GM18505 (cell line): ENCODE data around the gene JMJD4.

Experiments used
- ATAC-seq: cut with Tn5 transposase; IDR thresholded peaks from one replicate; pipeline ENCODE4 v1.9.1; 2021; ENCODE audit not compliant: unreplicated experiment
- POLR2A ChIP-seq: IDR thresholded peaks from 4 replicates; pipeline ENCODE4 v1.6.1; 2011; ENCODE audit warnings: borderline replicate concordance; ENCODE audit not compliant: insufficient read depth, insufficient read length; ENCODE audit errors: extremely low read depth

Gene JMJD4

DNA sequence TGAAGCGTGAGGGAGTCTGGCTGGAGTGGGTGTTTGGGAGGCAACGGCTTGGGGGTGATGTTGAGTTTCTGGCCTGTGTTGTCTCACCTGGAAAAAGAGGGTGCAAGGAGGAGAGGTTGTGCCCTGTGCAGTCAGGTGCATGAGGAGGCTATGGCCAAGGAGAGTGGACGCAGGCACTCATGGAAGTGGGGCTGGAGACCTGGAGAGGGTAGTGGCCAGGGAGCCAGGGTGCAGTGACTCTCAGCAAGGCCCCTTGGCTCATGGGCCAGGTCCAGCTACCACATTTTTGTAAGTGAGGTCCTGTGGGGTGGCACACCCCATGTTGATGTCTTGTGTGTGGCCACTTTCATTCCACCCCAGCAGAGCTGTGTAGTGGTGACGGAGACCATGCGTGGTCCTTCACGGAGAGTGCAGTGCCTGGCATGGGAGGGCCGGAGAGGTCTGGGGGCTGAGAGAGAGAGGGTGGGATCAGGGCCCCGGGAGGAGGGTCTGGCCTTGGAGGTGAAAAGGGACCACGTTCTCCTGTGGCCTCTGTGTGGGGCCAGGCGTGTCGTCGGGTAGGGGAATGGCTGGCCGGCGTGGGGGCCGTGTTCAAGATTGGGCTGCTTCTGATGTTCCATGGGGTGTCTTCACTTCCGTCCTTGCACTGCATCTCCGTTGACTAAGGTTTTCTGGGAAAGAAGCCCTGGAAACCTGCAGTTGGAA is 6.2 kb upstream of the JMJD4 start:
- TF ChIP-seq POLR2A, result no peak
- no peak for ATAC-seq

DNA sequence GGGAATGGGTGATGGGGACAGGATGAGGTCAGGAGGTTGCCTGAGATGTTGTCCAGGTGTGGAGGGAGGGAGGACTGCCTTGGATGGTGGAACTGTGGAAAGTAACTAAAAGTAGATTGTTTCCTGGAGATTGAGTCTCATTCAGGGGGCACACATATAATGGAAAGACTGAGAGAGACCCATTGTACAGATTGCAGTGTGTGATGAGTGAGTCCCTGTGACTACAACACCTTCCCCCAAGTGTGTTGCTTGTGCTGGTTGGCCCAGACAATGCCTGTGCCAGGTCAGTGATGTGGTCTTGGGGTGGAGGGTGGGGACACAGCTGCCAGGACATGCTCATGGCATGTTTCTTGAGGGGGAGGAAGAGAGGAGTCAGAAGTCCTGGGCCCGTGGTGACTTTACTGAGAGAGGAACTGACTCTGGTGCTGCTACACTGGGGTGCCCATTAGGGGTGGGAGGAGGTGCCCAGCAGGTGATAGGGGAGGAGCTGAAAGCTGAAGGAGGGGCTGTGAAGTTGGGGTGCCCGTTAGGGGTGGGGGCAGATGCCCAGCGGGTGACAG is 5.4 kb upstream of the JMJD4 start:
- ATAC-seq, result no peak
- TF ChIP-seq POLR2A, result no peak

DNA sequence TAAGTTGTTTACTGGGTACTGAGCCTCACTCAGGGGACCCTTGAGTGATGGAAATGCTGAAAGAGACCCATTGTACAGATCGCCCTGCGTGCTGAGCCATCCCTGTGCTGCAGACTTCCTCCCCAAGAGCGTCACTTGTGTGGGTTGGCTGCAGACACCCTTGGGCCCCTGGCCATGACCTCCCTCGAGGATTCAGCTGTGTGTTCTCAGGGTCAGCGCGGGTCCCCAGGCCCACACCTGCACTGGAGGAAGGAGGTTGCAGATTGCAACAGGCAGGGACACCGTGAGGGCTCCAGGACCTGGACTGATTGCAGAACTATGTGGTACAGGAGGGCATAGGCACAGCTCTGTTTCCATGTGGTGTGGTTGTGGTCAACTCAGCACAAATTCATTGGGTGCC is 4.5 kb upstream of the JMJD4 start:
- TF ChIP-seq POLR2A, result no peak
- no peak for ATAC-seq

DNA sequence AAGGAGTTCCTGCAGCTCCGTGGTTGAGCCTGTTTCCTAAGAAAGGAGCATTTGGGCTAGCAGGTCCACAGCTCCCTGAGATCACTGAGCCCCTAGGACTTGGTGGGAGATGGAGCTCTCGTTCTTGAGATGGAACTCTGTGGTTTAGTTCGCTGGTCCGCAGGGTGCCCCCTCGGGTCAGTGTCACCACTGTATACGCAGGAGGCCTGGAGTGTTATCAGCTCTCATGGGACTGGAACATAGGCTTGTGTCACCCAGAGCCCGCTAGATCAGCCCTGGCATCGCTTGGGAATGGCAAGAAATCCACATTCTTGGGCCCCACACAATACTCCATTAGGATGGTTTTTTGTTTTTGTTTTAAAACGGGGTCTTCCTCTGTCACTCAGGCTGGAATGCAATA is 3.7 kb upstream of the JMJD4 start:
- no peak for ATAC-seq
- TF ChIP-seq POLR2A, result no peak

DNA sequence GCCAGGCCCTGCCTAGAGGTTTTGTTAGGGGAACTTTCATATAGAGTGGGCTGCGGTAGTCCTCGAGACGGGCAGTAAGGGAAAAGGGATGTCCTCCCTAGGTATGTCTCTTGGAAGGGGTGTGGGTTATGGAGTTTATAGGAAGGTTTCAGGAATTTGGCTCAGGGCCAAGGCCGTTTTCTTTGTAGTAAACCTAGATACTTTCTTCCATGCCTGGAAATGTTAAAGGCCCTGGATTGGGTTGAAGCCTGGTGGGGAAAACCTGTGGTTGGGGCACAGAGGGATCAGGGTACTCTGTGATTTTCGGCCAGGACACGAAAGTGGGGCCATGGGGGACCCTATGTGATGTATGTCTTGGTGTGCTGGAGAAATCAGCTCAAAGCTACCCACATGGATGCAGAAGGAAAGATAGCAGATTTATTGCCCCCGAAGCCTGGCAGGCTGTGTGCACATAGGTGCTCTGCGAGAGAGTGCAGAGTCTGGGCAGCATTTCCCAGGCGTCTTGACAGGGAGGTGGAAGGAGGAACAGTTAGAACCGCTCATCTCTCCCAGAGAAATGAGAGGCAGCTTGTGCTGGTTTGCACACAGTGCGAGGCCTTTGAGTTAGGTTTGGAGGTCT is 1.8 kb upstream of the JMJD4 start:
- no peak for ATAC-seq
- no peak for TF ChIP-seq POLR2A

DNA sequence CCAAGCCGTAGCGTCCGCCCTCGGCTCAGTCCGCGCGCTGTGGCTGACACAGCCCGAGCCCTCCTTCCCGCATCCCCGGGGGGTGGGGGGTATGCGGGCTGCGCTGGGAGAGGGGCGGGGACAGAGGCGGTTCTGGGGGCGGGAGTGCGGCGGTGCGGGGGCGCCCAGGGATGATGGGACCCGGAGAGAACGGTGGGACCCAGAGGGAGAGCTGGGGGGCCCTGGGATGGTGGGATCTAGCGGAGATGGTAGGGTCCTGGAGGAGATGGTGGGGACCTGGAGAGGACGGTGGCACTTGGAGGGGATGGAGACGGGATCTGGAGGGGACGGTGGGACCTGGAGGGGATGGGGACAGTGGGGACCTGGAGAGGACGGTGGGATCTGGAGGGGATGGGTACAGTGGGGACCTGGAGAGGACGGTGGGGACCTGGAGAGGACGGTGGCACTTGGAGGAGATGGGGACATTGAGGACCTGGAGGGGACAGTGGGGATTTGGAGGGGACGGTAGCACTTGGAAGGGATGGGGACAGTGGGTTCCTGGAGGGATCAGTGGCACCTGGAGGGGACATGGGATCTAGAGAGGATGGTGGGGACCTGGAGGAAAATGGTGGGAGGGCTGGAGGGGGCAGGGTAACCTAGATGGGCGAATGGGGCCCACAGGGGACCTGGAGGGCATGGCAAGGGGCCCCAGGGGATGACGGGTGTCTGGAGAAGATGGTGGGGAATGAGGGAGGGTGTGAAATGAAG is 610 bp upstream of the JMJD4 start:
- no peak for TF ChIP-seq POLR2A
- ATAC-seq, result no peak

DNA sequence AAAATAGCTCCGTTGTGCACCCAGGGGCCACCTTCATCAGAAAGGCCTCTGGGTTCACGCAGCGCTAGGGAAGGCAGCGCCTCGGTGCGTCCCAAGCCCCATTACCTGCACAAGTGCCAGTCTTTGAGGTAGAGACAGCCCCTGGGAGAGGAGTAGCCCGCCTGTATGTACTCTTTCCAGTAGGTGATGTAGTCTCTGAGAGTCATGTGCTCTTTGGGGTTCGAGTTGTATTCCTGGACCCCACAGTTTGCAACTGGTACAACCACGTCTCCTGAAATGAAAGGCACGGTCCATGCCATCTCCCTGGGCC is 601 bp downstream of the JMJD4 start:
- ATAC-seq, result no peak
- TF ChIP-seq POLR2A, result no peak

DNA sequence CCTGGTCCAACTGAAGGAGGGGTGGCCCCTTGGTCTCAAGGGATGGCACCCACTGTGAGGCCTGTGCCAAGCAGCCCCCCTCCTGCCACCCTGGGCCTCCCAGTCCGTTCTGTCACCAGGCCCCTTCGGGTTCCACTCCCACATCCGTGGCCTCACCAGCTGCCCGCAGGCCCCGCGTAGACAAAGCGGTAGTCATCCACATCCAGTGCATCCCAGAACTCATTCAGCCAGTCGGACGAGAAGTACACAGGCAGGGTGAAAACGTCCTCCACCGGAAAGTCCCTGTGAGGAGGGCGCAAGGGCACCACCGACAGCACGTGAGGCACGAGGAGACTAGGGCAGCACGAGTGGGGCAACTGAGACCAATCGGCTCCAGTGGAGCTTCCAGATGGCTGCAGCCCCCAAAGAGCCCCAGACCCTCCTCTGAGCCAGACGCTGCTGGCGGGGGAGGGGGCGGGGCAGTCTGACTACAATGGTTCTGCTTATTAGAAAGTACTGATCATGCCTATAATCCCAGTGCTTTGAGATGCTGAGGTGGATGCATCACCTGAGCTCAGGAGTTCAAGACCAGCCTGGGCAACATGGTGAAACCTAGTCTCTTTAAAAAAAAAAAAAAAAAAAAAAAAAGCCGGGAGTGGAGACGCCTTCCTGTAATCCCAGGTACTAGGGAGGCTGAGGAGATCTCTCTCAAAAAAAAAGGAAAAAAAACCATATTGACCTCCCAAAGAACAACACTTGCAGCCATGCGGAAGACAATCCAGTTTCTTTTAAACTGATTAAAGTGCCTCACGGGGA is 1.2 kb downstream of the JMJD4 start:
- ATAC-seq, result no peak
- no peak for TF ChIP-seq POLR2A

DNA sequence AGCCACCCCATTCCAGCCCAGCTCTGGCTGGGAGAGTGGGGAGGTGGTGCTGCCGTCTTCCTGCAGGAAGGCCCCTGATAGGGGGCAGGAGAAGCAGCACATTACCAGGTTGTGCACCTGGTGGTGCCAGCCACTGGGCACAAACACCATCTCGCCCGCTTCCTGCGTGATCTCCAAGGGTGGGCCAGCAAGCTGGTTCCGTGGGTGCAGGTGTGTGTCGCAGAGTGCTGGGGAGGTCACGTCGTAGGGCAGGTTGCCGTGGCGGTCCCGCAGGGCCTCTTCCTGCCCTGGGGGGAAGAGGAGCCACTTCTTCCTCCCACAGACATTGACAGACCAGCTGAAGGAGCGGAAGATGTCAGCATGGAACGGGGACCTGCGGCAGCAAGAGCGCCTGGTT is 1.8 kb downstream of the JMJD4 start:
- no peak for ATAC-seq
- TF ChIP-seq POLR2A, result no peak

DNA sequence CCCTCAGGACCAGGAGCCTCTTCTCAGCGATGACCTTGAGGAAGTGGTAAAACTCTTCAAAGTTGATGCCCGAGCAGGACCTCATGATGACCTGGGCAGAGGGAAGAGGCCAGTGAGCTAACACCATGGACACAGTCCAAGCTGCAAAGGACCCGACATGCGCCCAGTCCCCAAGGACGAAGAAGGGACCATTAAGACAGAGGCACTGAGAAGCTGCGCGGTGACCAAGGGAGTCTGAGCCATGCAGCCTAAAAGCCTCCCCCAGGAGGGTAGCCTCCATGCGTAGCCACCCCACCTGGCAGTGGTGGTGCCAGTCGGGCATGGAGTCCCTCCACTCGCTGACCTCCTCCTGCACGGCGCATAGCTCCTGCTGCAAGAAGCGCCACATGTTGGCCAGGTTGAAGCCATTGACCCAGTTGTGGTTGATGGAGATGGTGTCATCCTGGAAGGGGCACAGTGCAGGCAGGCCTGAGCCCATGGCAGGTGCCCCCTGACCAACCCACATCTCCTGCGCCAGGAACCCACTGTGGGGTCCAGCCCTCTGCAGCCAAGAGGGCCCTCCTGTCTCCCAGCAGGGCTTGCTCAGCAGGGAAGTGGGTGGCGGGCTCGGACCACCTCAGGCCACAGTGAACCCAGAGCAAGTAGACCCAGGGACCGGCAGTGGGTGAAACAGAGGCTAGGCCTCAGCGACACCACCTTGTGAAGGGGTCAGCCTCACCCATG is 2.4 kb downstream of the JMJD4 start:
- no peak for TF ChIP-seq POLR2A
- no peak for ATAC-seq

DNA sequence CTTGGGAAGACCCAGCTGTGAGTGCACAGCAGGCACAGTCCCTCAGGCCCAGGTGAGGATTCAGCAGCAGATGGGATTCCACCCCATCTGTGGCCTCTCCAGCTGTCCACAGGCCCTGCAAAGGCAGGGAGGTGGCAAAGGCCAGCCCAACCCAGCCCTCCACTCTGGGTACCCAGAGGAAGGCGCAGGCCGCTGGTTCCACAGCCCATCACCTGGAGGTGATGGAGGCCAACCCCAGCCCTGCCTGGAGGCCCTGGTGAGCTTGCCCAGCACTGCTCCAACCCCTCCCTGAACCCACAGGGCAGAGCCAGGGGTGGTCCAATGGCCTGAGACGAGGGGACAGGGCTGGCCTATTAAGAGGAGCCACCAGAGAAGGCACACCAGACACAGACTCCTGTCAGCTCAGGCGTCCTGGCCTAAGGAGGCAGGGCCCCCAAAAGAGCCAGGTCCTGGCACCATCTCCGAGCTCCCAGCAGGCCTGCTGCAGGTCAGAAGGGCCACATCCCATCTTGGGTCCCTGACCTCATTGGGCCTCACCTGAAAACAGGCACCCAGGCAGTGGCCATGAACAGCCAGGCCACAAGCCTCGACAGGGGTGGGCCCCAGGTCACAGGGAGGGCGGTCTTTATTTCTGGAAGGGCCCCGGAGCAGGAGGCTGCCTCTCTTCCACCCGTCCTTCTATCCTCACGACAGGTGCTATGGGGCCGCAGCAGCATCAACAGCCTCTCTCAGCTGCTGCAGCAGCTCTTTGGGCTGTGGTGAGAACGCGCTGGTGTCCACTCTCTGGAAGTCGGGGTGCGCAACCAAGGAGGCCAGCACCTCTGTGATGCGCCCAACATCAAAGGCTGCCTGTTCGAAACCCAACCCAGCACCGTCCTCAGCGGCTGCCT is 3.2 kb downstream of the JMJD4 start:
- no peak for ATAC-seq
- peak; percentile 9 for TF ChIP-seq POLR2A

DNA sequence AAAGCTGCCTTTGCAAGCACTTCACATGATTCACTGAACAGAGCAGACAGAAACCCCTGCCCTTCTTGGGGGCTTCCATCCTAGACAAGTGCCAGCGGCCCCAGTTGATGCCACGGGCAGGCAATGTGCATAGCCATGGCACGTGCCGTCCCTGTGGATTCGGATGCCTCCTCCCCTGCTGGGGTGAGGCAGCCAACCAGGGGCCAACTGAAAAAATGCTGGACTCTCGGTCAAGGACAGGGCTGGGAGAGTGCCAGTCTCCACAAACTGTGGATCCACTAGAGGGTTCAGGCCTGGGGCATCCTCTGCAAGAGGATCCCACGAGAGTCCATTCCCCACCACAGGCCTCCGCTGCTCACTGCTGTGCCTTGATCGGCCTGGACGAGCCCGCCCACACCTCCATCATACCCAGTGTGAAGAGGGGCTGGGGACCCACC is 3.8 kb downstream of the JMJD4 start:
- no peak for TF ChIP-seq POLR2A
- ATAC-seq, result no peak

DNA sequence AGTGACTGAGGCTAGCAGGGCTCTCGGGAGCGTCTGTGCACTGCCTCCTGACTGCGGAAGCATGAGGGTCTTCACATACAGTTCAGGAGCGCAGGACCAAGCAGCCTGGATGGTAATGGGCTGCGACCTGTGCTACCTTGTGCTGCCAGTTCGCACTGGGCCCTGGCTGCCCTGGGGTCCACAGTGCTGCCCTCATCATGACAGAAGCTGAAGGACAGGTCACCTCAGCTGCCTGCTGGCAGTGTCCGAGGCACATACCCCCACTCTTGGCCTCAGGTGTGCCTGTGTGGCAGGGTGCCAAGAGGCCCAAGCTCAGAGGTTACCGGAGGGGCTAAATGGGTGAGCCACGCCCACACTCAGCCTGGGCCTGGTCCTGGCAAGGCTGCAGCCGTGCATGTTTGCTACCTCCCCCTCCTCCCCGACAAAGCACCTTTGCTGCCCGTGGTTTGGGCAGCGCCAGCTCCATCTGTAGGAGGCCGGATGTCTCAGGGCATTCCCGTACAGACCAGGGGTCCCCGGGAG is 4.4 kb downstream of the JMJD4 start:
- no peak for ATAC-seq
- no peak for TF ChIP-seq POLR2A
